Neuronal stem cell (in vitro differentiated cells): Measurements from ENCODE around the gene ERVFRD-1.

Experiments used
- DNase-seq: peaks from one replicate; pipeline ENCODE4 v3.0.0-alpha.2; 2013; ENCODE audit warnings: low spot score
- H2AFZ ChIP-seq: one replicate; pipeline ENCODE4 v1.6.1; 2013; ENCODE audit warnings: mild to moderate bottlenecking, low read length, inconsistent platforms
- H2AK5ac ChIP-seq: 2 replicates; pipeline ENCODE4 v1.6.1; 2013; ENCODE audit warnings: low read depth, mild to moderate bottlenecking, inconsistent platforms, low read length, moderate library complexity, mixed read lengths
- H2BK120ac ChIP-seq: 2 replicates; pipeline ENCODE4 v1.6.1; 2013; ENCODE audit warnings: low read depth, mild to moderate bottlenecking, inconsistent platforms, low read length, moderate library complexity, mixed read lengths
- H2BK12ac ChIP-seq: one replicate; pipeline ENCODE4 v1.6.1; 2013; ENCODE audit warnings: low read length, inconsistent platforms
- H2BK15ac ChIP-seq: 2 replicates; pipeline ENCODE4 v1.6.1; 2013; ENCODE audit warnings: mild to moderate bottlenecking, low read length, inconsistent platforms, mixed read lengths
- H2BK5ac ChIP-seq: one replicate; pipeline ENCODE4 v1.6.1; 2013; ENCODE audit warnings: inconsistent platforms, mild to moderate bottlenecking, low read length, moderate library complexity
- H3K14ac ChIP-seq: one replicate; pipeline ENCODE4 v1.6.1; 2013; ENCODE audit warnings: low read length, inconsistent platforms
- H3K18ac ChIP-seq: 2 replicates; pipeline ENCODE4 v1.6.1; 2013; ENCODE audit warnings: low read length, inconsistent platforms
- H3K23ac ChIP-seq: 2 replicates; pipeline ENCODE4 v1.6.1; 2013; ENCODE audit warnings: low read depth, mild to moderate bottlenecking, mixed read lengths, low read length, inconsistent platforms; ENCODE audit not compliant: poor library complexity
- H3K27ac ChIP-seq: replicated peaks from 3 replicates; pipeline ENCODE4 v1.5.1; 2013; ENCODE audit warnings: low read length, inconsistent platforms
- H3K27me3 ChIP-seq, 3 experiments: 2 replicates each; pipeline ENCODE4 v1.6.1; 2013; ENCODE audit warnings: low read length in 3 of 3, mild to moderate bottlenecking in 2 of 3, inconsistent platforms in 1 of 3, low read depth in 1 of 3, mixed read lengths in 1 of 3, moderate library complexity in 1 of 3; ENCODE audit not compliant: control insufficient read depth in 3 of 3, insufficient read depth in 3 of 3
- H3K36me3 ChIP-seq, 2 donors: replicated peaks in 1 of 2; 2 replicates each; pipeline ENCODE4 v1.6.1; 2013; ENCODE audit warnings: low read length in 2 of 2; ENCODE audit not compliant: control insufficient read depth in 2 of 2, insufficient read depth in 2 of 2
- H3K4ac ChIP-seq: 2 replicates; pipeline ENCODE4 v1.6.1; 2013; ENCODE audit warnings: inconsistent platforms, mild to moderate bottlenecking, low read length, moderate library complexity
- H3K4me1 ChIP-seq, 2 donors: 1 replicate in 1 of 2; 2 replicates in 1 of 2; pipeline ENCODE4 v1.6.1; 2013; ENCODE audit warnings: low read length in 2 of 2, low read depth in 1 of 2; ENCODE audit not compliant: control insufficient read depth in 2 of 2, insufficient read depth in 1 of 2
- H3K4me2 ChIP-seq: one replicate; pipeline ENCODE4 v1.6.1; 2013; ENCODE audit warnings: mild to moderate bottlenecking, low read length, inconsistent platforms; ENCODE audit not compliant: insufficient read depth, poor library complexity, severe bottlenecking
- H3K4me3 ChIP-seq, 2 donors: 2 replicates each; pipeline ENCODE4 v1.5.1; 2013; ENCODE audit warnings: low read length in 2 of 2, mild to moderate bottlenecking in 2 of 2, inconsistent platforms in 1 of 2, moderate library complexity in 1 of 2
- H3K79me1 ChIP-seq: one replicate; pipeline ENCODE4 v1.6.1; 2013; ENCODE audit warnings: low read depth, mild to moderate bottlenecking, inconsistent platforms, low read length, moderate library complexity
- H3K9ac ChIP-seq: one replicate; pipeline ENCODE4 v1.6.1; 2013; ENCODE audit warnings: mild to moderate bottlenecking, low read depth, low read length, inconsistent platforms; ENCODE audit not compliant: poor library complexity
- H3K9me3 ChIP-seq, 2 donors: replicated peaks in 1 of 2; 2 replicates each; pipeline versions ENCODE3 to v1.6.1; 2013; ENCODE audit warnings: low read length in 2 of 2, mild to moderate bottlenecking in 2 of 2, inconsistent platforms in 1 of 2, low read depth in 1 of 2, mixed read lengths in 1 of 2, moderate library complexity in 1 of 2; ENCODE audit not compliant: control insufficient read depth in 2 of 2, insufficient read depth in 1 of 2
- H4K8ac ChIP-seq: one replicate; pipeline ENCODE4 v1.6.1; 2013; ENCODE audit warnings: low read depth, mild to moderate bottlenecking, inconsistent platforms, low read length, moderate library complexity
- H4K91ac ChIP-seq: one replicate; pipeline ENCODE4 v1.6.1; 2013; ENCODE audit warnings: low read length, low read depth, mild to moderate bottlenecking, inconsistent platforms; ENCODE audit not compliant: poor library complexity
- WGBS, 2 donors: extraction: QIAGEN DNeasy Blood & Tissue Kit; methylation state at CpG; one replicate each; pipeline ENCODE4 v1.1.7; 2013; ENCODE audit warnings: missing lambda C conversion rate in 2 of 2, mixed read lengths in 1 of 2; ENCODE audit not compliant: insufficient read length in 2 of 2, insufficient replicate concordance in 1 of 2; ENCODE audit errors: extremely low coverage in 2 of 2; 5-methylcytosine and 5-hydroxymethylcytosine counted together

Gene ERVFRD-1

GRCh38 chr6:11126876-11127275 lies 15.4 kb upstream of the ERVFRD-1 start:
- H4K91ac ChIP-seq, result no peak overlapping the region
- peaks cover 0 to 6% of the 10 kb centered on the region in 2 donors for H3K36me3 ChIP-seq
- no peak overlapping the region for H3K9ac ChIP-seq
- no peak overlapping the region for H2BK15ac ChIP-seq
- H3K27ac ChIP-seq, result no peak overlapping the region
- no peak overlapping the region for H2BK12ac ChIP-seq
- no peak overlapping the region for H2AFZ ChIP-seq
- H3K27me3 ChIP-seq, result no peaks in the 10 kb centered on the region
- H3K9me3 ChIP-seq, result no peaks in the 10 kb centered on the region
- no peak overlapping the region for H2BK5ac ChIP-seq
- H3K4me2 ChIP-seq, result no peak overlapping the region
- H3K79me1 ChIP-seq, result no peaks in the 10 kb centered on the region
- H3K4ac ChIP-seq, result no peak overlapping the region
- no peak for DNase-seq
- H4K8ac ChIP-seq, result no peak overlapping the region
- no peak overlapping the region for H3K4me3 ChIP-seq
- no peak overlapping the region for H3K14ac ChIP-seq
- H2AK5ac ChIP-seq, result no peak overlapping the region
- no peak overlapping the region for H3K18ac ChIP-seq
- WGBS, 2 donors, result no CpG with 5 or more reads among the region's 2 CpGs
- H2BK120ac ChIP-seq, result no peak overlapping the region
- no peak overlapping the region for H3K23ac ChIP-seq
- peaks cover 0 to 3% of the 10 kb centered on the region in 2 donors for H3K4me1 ChIP-seq

- Histone ChIP-seq H3K18ac (no peak overlapping the region), H3K4me3 (no peak overlapping the region), H3K23ac (no peak overlapping the region), H3K4ac (no peak overlapping the region), H2BK5ac (no peak overlapping the region), H3K79me1 (no peaks in the 10 kb centered on the region), H2BK12ac (no peak overlapping the region), H3K9ac (no peak overlapping the region), H2BK120ac (no peak overlapping the region), H2AFZ (no peak overlapping the region), H3K4me1 (peaks cover 0 to 6% of the 10 kb centered on the region in 2 donors), H3K36me3 (peaks cover 0 to 6% of the 10 kb centered on the region in 2 donors), H3K27me3 (no peaks in the 10 kb centered on the region), H3K14ac (no peak overlapping the region), H3K4me2 (no peak overlapping the region), H4K8ac (no peak overlapping the region), H3K27ac (no peak overlapping the region), H3K9me3 (peaks cover 0 to 1% of the 10 kb centered on the region in 2 donors), H2AK5ac (no peak overlapping the region), H2BK15ac (no peak overlapping the region), H4K91ac (no peak overlapping the region)
- DNase-seq, result no peak
- WGBS, 2 donors, result no CpG with 5 or more reads among the region's 2 CpGs
These were observed 12.5 kb upstream of the ERVFRD-1 start for GRCh38 chr6:11123978-11124377.

GRCh38 chr6:11122380-11122779 lies 10.9 kb upstream of the ERVFRD-1 start:
- H3K9ac ChIP-seq, result no peak overlapping the region
- peaks cover 0 to 3% of the 10 kb centered on the region in 2 donors for H3K9me3 ChIP-seq
- no peak overlapping the region for H3K27ac ChIP-seq
- H2BK15ac ChIP-seq, result no peak overlapping the region
- H3K4ac ChIP-seq, result no peak overlapping the region
- no peak overlapping the region for H4K8ac ChIP-seq
- H3K4me1 ChIP-seq, result peaks cover 0 to 6% of the 10 kb centered on the region in 2 donors
- no peak overlapping the region for H3K4me3 ChIP-seq
- H4K91ac ChIP-seq, result no peak overlapping the region
- H3K23ac ChIP-seq, result no peak overlapping the region
- peaks cover 0 to 6% of the 10 kb centered on the region in 2 donors for H3K36me3 ChIP-seq
- no CpG with 5 or more reads among the region's 1 CpG for WGBS, 2 donors
- no peak for DNase-seq
- no peaks in the 10 kb centered on the region for H3K79me1 ChIP-seq
- no peak overlapping the region for H2AK5ac ChIP-seq
- no peak overlapping the region for H3K4me2 ChIP-seq
- H2BK5ac ChIP-seq, result no peak overlapping the region
- no peak overlapping the region for H3K18ac ChIP-seq
- H3K27me3 ChIP-seq, result no peaks in the 10 kb centered on the region
- no peak overlapping the region for H2BK120ac ChIP-seq
- H2BK12ac ChIP-seq, result no peak overlapping the region
- no peak overlapping the region for H3K14ac ChIP-seq
- H2AFZ ChIP-seq, result no peak overlapping the region

- no CpG with 5 or more reads among the region's 2 CpGs for WGBS, 2 donors
- no peak overlapping the region for H2BK5ac ChIP-seq
These were observed 10.3 kb upstream of the ERVFRD-1 start for GRCh38 chr6:11121851-11122250.

More at GRCh38 chr6:11121851-11122250, 10.3 kb upstream of the ERVFRD-1 start:
- H2BK15ac ChIP-seq, result no peak overlapping the region
- H3K18ac ChIP-seq, result no peak overlapping the region
- no peak overlapping the region for H4K91ac ChIP-seq
- H3K36me3 ChIP-seq, result peaks cover 0 to 3% of the 10 kb centered on the region in 2 donors
- no peak for DNase-seq
- H4K8ac ChIP-seq, result no peak overlapping the region
- no peak overlapping the region for H3K9ac ChIP-seq
- H3K79me1 ChIP-seq, result no peaks in the 10 kb centered on the region
- no peak overlapping the region for H3K23ac ChIP-seq
- no peaks in the 10 kb centered on the region for H3K27me3 ChIP-seq
- peaks cover 0 to 6% of the 10 kb centered on the region in 2 donors for H3K4me1 ChIP-seq
- no peak overlapping the region for H3K4me3 ChIP-seq
- no peak overlapping the region for H3K14ac ChIP-seq
- H3K4ac ChIP-seq, result no peak overlapping the region
- H2BK12ac ChIP-seq, result no peak overlapping the region
- no peak overlapping the region for H2BK120ac ChIP-seq
- no peak overlapping the region for H3K4me2 ChIP-seq
- H3K9me3 ChIP-seq, result peaks cover 0 to 3% of the 10 kb centered on the region in 2 donors
- H3K27ac ChIP-seq, result no peak overlapping the region
- no peak overlapping the region for H2AK5ac ChIP-seq
- H2AFZ ChIP-seq, result no peak overlapping the region
